T-cell (primary cell): Measurements from ENCODE around the gene DCAF12. TPM values are rescaled to one million over a fixed set of nuclear protein-coding genes. Genes with fewer than 3 reads are reported as not detected.
A peak's percentile ranks its signal among the peaks of the same experiment; 100 is the strongest.

Experiments used
- ATAC-seq, 4 experiments: fragments of 200-7000 bp in 3 of 4; fragments of 150-1000 bp in 1 of 4; cut with Tn5 transposase; replicated peaks in 1 of 4; 1 replicate in 3 of 4; 2 replicates in 1 of 4; pipeline ENCODE4 v1.10.0; 2021; ENCODE audit warnings: moderate library complexity in 3 of 4, mild to moderate bottlenecking in 2 of 4, moderate number of reproducible peaks in 1 of 4
- CTCF ChIA-PET, 2 donors: fragments of 300-600 bp; sonication (Branson Sonifier 250); formaldehyde crosslinking; loops; one replicate each; lab custom pipeline; 2022; ENCODE audit warnings: antibody characterized with exemption in 2 of 2; lab: Charles Lee
- POLR2A ChIA-PET, 2 donors: fragments of 300-600 bp; sonication (Branson Sonifier 250); formaldehyde crosslinking; loops; one replicate each; lab custom pipeline; 2022; ENCODE audit warnings: antibody characterized with exemption in 2 of 2; lab: Charles Lee
- DNase-seq, 35 experiments: peaks; one replicate each; pipeline versions ENCODE4 v3.0.0 to v3.0.0-alpha.2; 2013 to 2023
- H3K27ac ChIP-seq: one replicate; pipeline ENCODE4 v1.5.1; 2013; ENCODE audit warnings: low read length
- H3K27me3 ChIP-seq, 2 experiments: replicated peaks in 1 of 2; 1 replicate in 1 of 2; 2 replicates in 1 of 2; pipeline versions ENCODE4 v1.6.1 to v1.7.0; 2013; ENCODE audit warnings: low read length in 1 of 2, mixed read lengths in 1 of 2; ENCODE audit not compliant: control insufficient read depth in 2 of 2, insufficient read depth in 2 of 2; ENCODE audit errors: extremely low read depth in 1 of 2
- H3K36me3 ChIP-seq, 2 donors: 1 replicate in 1 of 2; 2 replicates in 1 of 2; pipeline versions ENCODE4 v1.6.1 to v1.7.0; 2013; ENCODE audit warnings: low read length in 1 of 2; ENCODE audit not compliant: control insufficient read depth in 2 of 2, insufficient read depth in 1 of 2; ENCODE audit errors: extremely low read depth in 1 of 2
- H3K4me1 ChIP-seq, 2 experiments: 1 replicate in 1 of 2; 2 replicates in 1 of 2; pipeline versions ENCODE4 v1.6.1 to v1.7.0; 2013; ENCODE audit warnings: low read length in 2 of 2, mixed read lengths in 1 of 2; ENCODE audit not compliant: insufficient read depth in 2 of 2, control insufficient read depth in 1 of 2; ENCODE audit errors: extremely low read depth in 1 of 2
- H3K4me3 ChIP-seq, 2 donors: 1 replicate in 1 of 2; 2 replicates in 1 of 2; pipeline versions ENCODE4 v1.5.1 to v1.7.0; 2013; ENCODE audit warnings: mild to moderate bottlenecking in 2 of 2, low read length in 1 of 2, moderate library complexity in 1 of 2; ENCODE audit not compliant: control insufficient read depth in 1 of 2; ENCODE audit errors: extremely low read depth in 1 of 2
- H3K9me3 ChIP-seq: 2 replicates; pipeline ENCODE4 v1.7.0; 2013
- H3K27ac Mint-ChIP-seq, 2 donors: one replicate each; pipeline ENCODE4 v1.8.0; 2020 to 2021; ENCODE audit warnings: mild to moderate bottlenecking in 2 of 2, mixed read lengths in 2 of 2
- H3K27me3 Mint-ChIP-seq, 2 donors: one replicate each; pipeline ENCODE4 v1.8.0; 2021 to 2022; ENCODE audit warnings: mixed read lengths in 2 of 2
- H3K36me3 Mint-ChIP-seq: one replicate; pipeline ENCODE4 v1.8.0; 2021; ENCODE audit warnings: mixed read lengths
- H3K4me1 Mint-ChIP-seq, 3 donors: one replicate each; pipeline ENCODE4 v1.8.0; 2020 to 2022; ENCODE audit warnings: mixed read lengths in 3 of 3, mild to moderate bottlenecking in 1 of 3
- H3K4me3 Mint-ChIP-seq, 3 donors: one replicate each; pipeline ENCODE4 v1.8.0; 2020 to 2022; ENCODE audit warnings: mild to moderate bottlenecking in 3 of 3, mixed read lengths in 3 of 3, moderate library complexity in 3 of 3
- H3K9me3 Mint-ChIP-seq, 3 donors: one replicate each; pipeline ENCODE4 v1.8.0; 2020 to 2022; ENCODE audit warnings: mixed read lengths in 3 of 3
- WGBS: methylation state at CpG from one replicate; pipeline ENCODE4 v1.1.5; 2013; ENCODE audit warnings: missing lambda C conversion rate; ENCODE audit not compliant: insufficient coverage; 5-methylcytosine and 5-hydroxymethylcytosine counted together
- total RNA-seq, 35 experiments: library from RNA in 6 of 35; stranded (reverse) in 6 of 35; fragments of 120-200 nt in 1 of 35; gene quantifications; one replicate each; pipeline versions ENCODE4 v1.2.1 to v1.2.4 and lab custom pipeline; 2013 to 2026

DCAF12 gene
- total RNA-seq, 5 donors from 2014 or later (not counting 1 experiment from before 2014, with no cell fraction given), result 15.5 to 29.1 (median 23.3) TPM

DNA sequence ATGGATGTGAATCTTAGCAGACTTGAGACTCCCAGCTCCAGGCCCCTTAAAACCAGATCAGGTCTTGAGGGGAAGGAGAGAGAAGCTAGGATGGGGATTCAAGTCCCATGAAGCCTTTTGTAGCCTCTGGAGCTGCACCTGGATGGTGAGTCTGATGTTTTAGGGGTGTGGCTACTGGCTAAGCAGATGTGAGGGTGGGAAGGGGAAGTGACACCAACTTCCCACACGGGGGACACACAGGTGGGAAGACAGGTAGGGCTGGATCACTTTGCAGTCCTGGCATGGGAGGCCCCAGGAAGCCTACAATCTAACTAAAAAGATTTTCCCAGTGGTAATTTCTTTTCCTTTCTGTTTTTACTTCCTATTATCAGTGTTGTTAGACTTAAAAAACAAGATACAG, 39.1 kb downstream of the DCAF12 start:
- H3K4me1 Mint-ChIP-seq, result peaks cover 0 to 2% (median 2%) of the 10 kb centered on the region in 3 donors
- ATAC-seq (no peak), DNase-seq (no peak)
- no peak overlapping the region for H3K4me3 Mint-ChIP-seq
- POLR2A ChIA-PET, result no interaction called here
- Histone ChIP-seq H3K4me3 (no peak overlapping the region), H3K36me3 (peaks cover 6 to 51% of the 10 kb centered on the region in 2 donors), H3K9me3 (no peaks in the 10 kb centered on the region), H3K4me1 (no peaks in the 10 kb centered on the region), H3K27me3 (no peaks in the 10 kb centered on the region), H3K27ac (no peak overlapping the region)
- no peaks in the 10 kb centered on the region for H3K9me3 Mint-ChIP-seq
- H3K36me3 Mint-ChIP-seq, result peaks cover 37% of the 10 kb centered on the region
- WGBS, result no CpG with 5 or more reads among the region's 1 CpG
- H3K27me3 Mint-ChIP-seq, result no peaks in the 10 kb centered on the region
- H3K27ac Mint-ChIP-seq, result no peak overlapping the region
- CTCF ChIA-PET, result interaction anchor here in 1 of 2 donors (0.5 to 0.6 kb wide), 2 partner anchors 44 to 262 kb away, joined by 3 read pairs; no protein-coding TSS in a partner anchor

DNA sequence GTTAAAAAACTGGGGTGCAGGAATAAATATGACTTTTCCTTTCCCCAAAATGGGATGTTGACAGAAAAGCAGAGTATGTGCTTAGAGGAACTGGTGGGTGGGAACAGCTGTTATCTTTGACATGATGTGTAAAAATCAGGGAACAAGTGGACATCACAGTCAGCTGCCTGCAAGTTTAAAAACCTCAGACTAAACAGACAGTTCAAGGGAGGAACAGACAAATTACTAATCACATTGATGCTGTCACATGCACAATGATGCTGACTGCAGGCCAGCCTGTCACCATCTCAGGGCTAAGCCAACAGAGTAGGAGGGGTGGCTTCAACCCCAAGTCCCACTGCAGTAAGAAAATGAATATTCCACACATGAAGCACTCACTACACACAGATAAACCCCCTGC, 39.6 kb downstream of the DCAF12 start:
- DNase-seq, result no peak
- no peaks in the 10 kb centered on the region for H3K4me1 ChIP-seq
- H3K36me3 ChIP-seq, result peaks cover 6 to 50% of the 10 kb centered on the region in 2 donors
- ChIA-PET CTCF (no interaction called here), POLR2A (no interaction called here)
- no peak overlapping the region for H3K4me3 ChIP-seq
- no peaks in the 10 kb centered on the region for H3K9me3 Mint-ChIP-seq
- no peak for ATAC-seq
- H3K4me3 Mint-ChIP-seq, result no peak overlapping the region
- no peaks in the 10 kb centered on the region for H3K4me1 Mint-ChIP-seq
- no peak overlapping the region for H3K27ac ChIP-seq
- H3K9me3 ChIP-seq, result no peaks in the 10 kb centered on the region
- H3K27me3 Mint-ChIP-seq, result no peaks in the 10 kb centered on the region
- H3K27ac Mint-ChIP-seq, result peak overlapping the region in 1 of 2 donors; percentile 59
- H3K36me3 Mint-ChIP-seq, result peaks cover 33% of the 10 kb centered on the region
- no peaks in the 10 kb centered on the region for H3K27me3 ChIP-seq

DNA sequence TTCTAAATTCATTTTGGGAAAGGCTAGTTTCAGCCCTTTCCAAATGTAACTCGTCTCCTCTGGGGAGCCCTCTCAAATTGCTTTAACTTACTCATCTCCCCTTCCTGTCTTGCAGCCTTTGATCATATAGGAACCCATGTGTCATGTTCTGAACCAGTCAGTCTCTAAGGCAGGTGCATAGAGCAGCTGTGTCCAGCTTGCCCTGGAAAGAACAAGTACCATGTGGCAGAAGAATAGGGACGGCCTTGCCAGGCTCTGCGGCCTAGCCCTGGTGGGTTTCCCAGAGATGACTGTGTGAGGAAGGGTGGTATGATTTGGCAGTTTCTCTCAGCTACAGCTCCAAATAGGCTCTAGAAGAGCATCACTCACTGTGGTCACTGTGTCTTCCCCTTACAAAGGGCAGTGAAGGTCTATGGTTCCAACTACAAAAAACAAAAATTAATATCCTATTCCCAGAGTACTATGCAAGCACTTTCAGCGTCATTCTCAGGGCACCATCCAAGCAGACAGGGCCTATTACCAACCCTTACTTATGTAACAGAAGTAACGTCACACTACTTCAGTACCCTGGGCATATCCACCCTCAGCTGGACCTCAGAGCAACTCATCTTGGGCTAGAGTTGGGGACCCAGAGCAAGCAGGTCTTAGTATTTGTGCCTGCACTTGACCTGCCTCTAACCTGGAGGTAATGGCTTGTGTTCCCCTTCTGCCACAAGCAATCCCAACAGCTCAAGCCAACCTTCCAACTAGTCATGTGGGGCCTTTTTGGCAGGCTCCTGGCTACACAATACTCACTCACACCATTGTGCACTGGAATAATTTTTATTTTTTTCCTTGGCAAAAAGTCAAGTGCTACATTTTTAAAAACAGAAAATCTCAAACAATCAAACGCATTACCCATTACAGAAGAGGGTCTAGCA, 40.7 kb downstream of the DCAF12 start:
- H3K36me3 ChIP-seq, result peaks cover 6 to 40% of the 10 kb centered on the region in 2 donors
- H3K36me3 Mint-ChIP-seq, result peaks cover 30% of the 10 kb centered on the region
- no peaks in the 10 kb centered on the region for H3K27me3 Mint-ChIP-seq
- no peaks in the 10 kb centered on the region for H3K9me3 ChIP-seq
- no peak overlapping the region for H3K4me3 Mint-ChIP-seq
- H3K4me1 ChIP-seq, result no peaks in the 10 kb centered on the region
- no peaks in the 10 kb centered on the region for H3K4me1 Mint-ChIP-seq
- no peak overlapping the region for H3K4me3 ChIP-seq
- H3K27ac Mint-ChIP-seq, result no peak overlapping the region
- ChIA-PET POLR2A (no interaction called here), CTCF (no interaction called here)
- ATAC-seq, result peak in 1 of 4 experiments; percentile 44
- no peak for DNase-seq
- WGBS, result 100% methylated on average over 1 of the region's 6 CpGs
- H3K9me3 Mint-ChIP-seq, result no peaks in the 10 kb centered on the region
- no peak overlapping the region for H3K27ac ChIP-seq
- no peaks in the 10 kb centered on the region for H3K27me3 ChIP-seq

DNA sequence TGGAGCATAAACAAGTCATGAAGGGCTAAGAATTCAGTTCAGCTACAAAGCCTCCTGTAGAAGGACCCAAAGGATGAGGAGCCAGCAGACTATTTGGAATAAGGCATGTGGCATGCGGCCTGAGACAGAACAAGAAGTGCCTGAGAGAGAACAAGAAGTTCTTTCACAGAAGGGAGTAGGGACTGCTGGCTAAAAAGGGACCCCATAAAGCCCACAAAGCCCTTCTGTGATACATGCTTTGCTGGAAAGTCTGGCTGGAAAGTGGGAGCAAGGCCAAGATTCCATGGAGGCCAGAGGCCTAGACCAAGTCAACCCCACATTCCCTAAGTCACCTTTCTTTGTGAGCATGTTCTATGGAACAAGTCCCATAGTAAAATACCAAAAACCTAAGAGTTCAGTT, 41.9 kb downstream of the DCAF12 start:
- CTCF ChIA-PET, result interaction anchor here in 1 of 2 donors (0.6 kb wide), 1 partner anchor 10 kb away, joined by 7 read pairs; no protein-coding TSS in a partner anchor
- no peak overlapping the region for H3K27ac Mint-ChIP-seq
- no peaks in the 10 kb centered on the region for H3K27me3 Mint-ChIP-seq
- H3K9me3 Mint-ChIP-seq, result no peaks in the 10 kb centered on the region
- H3K27ac ChIP-seq, result no peak overlapping the region
- no peak overlapping the region for H3K4me3 Mint-ChIP-seq
- POLR2A ChIA-PET, result no interaction called here
- ATAC-seq (no peak), DNase-seq (no peak)
- no peaks in the 10 kb centered on the region for H3K9me3 ChIP-seq
- no peak overlapping the region for H3K4me3 ChIP-seq
- H3K36me3 Mint-ChIP-seq, result peaks cover 24% of the 10 kb centered on the region
- WGBS, result 63% methylated on average over 1 of the region's 1 CpG
- H3K36me3 ChIP-seq, result peaks cover 6 to 37% of the 10 kb centered on the region in 2 donors
- no peaks in the 10 kb centered on the region for H3K27me3 ChIP-seq
- H3K4me1 Mint-ChIP-seq, result no peaks in the 10 kb centered on the region
- no peaks in the 10 kb centered on the region for H3K4me1 ChIP-seq

DNA sequence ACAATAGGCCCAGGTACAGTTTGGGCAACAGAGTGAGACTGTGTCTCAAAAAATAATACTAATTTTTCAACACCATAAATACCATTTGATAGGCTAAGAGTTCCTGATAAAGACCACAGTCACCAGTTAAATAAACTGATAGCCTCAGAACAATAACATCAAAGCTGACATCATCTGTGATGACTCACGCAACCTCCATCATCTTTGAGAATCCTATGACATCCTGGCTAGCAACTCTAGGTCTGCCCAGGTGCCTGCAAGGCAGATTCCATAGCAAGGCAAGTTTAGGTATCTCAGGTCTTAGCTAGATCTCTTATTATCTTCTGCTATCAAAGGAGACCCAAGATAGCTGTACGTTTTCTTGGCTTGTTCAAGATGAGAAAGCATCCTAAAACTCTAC, 47.3 kb downstream of the DCAF12 start:
- no peaks in the 10 kb centered on the region for H3K27me3 Mint-ChIP-seq
- no peak for DNase-seq
- H3K27me3 ChIP-seq, result no peaks in the 10 kb centered on the region
- no peaks in the 10 kb centered on the region for H3K4me1 ChIP-seq
- WGBS, result 86% methylated on average over 1 of the region's 2 CpGs
- peaks cover 0 to 1% (median 0%) of the 10 kb centered on the region in 3 donors for H3K4me1 Mint-ChIP-seq
- H3K36me3 Mint-ChIP-seq, result no peaks in the 10 kb centered on the region
- no peak overlapping the region for H3K27ac Mint-ChIP-seq
- no peak overlapping the region for H3K27ac ChIP-seq
- no peak overlapping the region for H3K4me3 ChIP-seq
- no peaks in the 10 kb centered on the region for H3K9me3 Mint-ChIP-seq
- POLR2A ChIA-PET, result no interaction called here
- CTCF ChIA-PET, result no interaction called here
- H3K36me3 ChIP-seq, result no peaks in the 10 kb centered on the region
- no peak for ATAC-seq
- no peaks in the 10 kb centered on the region for H3K9me3 ChIP-seq
- H3K4me3 Mint-ChIP-seq, result no peak overlapping the region

DNA sequence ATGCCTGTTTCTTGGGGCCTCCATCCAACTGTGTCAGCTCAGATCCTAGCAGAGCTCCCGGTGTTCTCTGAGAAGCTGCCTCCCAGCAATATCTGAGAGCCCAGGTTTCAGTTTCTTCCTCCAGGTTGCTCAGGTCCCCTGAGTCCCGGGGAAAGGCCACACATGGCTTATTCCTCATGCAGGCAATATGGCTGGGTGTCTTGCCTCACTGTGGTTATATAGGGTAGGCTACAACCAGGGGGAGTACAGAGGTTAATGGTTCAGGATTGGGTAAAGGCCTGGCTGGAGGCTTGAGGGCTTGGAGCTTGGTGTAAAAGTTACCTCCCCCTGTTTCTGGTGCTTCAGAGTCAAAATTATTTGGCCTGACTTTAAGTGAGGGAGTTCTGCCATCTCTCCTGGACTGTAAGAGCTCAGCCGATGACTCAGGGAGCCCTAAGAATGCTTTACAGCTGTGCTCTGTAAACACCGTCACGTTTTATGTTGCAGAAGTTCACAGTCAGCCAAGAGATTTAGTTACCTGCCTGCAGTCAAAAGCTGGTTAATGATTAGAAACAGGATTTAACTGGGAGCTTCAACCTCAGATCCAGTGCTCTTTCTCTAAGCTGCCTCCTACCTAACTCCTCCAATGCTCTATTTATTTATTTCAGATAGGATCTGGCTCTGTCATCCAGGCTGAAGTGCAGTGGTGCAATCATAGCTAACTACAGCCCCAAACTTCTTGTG, 53.5 kb downstream of the DCAF12 start:
- ChIA-PET POLR2A (interaction anchor here in 1 of 2 donors (0.6 kb wide), 1 partner anchor 8 kb away, joined by 3 read pairs; no protein-coding TSS in a partner anchor), CTCF (interaction anchor here (0.6 to 2.0 kb wide), 10 partner anchors 8 to 331 kb away, joined by 3 to 7 read pairs (median 5); no protein-coding TSS in a partner anchor)
- Mint-ChIP-seq H3K27me3 (no peaks in the 10 kb centered on the region), H3K4me1 (peaks cover 0 to 5% (median 1%) of the 10 kb centered on the region in 3 donors), H3K9me3 (no peaks in the 10 kb centered on the region), H3K36me3 (no peaks in the 10 kb centered on the region), H3K27ac (no peak overlapping the region), H3K4me3 (no peak overlapping the region)
- 95% methylated on average over 3 of the region's 5 CpGs for WGBS
- H3K27ac ChIP-seq, result no peak overlapping the region
- no peaks in the 10 kb centered on the region for H3K27me3 ChIP-seq
- H3K9me3 ChIP-seq, result no peaks in the 10 kb centered on the region
- H3K4me1 ChIP-seq, result peaks cover 0 to 9% of the 10 kb centered on the region in 2 experiments
- DNase-seq (no peak), ATAC-seq (no peak)
- no peak overlapping the region for H3K4me3 ChIP-seq
- H3K36me3 ChIP-seq, result no peaks in the 10 kb centered on the region
